SH-SY5Y (cell line): Measurements from ENCODE around the gene IKZF2.

Experiments
- GATA2 ChIP-seq: IDR thresholded peaks from 2 replicates; pipeline ENCODE4 v1.6.1; 2011; ENCODE audit warnings: mild to moderate bottlenecking, low read depth, low read length
- GATA3 ChIP-seq: IDR thresholded peaks from 2 replicates; pipeline ENCODE4 v1.6.1; 2011; ENCODE audit warnings: low read depth, mild to moderate bottlenecking, low read length, moderate library complexity

Gene IKZF2

GRCh38 chr2:213164263-213164662 lies 12.9 kb upstream of the IKZF2 start:
- TF ChIP-seq GATA3 (no peak), GATA2 (no peak)

DNA sequence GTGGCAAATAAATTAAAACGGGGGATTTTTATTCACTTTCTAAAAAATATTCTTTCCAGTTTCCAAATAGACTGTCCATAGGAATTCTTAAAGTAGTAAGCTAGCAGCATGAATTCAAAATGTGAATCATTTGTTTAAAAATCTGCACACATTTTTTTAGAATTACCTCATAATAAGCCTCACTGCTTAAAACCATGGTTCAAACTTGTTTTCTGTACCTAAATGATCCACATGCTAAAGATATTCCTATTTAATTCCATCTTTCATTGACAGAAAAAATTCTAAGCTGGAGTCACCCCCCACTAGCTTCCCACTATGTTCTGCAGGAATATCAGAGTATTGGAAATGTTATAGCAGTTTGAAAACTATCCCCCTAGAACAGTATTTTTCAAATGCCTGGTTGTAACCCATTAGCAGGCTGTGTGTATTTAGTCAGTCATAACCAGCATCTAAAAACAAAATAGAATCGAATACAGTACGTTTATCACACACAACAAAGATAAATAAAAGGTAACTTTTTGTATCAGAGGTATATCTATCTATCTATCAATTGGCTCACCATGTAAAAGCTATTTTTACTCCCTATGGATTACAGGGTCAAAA lies 11.2 kb upstream of the IKZF2 start:
- TF ChIP-seq GATA2 (no peak), GATA3 (no peak)

DNA sequence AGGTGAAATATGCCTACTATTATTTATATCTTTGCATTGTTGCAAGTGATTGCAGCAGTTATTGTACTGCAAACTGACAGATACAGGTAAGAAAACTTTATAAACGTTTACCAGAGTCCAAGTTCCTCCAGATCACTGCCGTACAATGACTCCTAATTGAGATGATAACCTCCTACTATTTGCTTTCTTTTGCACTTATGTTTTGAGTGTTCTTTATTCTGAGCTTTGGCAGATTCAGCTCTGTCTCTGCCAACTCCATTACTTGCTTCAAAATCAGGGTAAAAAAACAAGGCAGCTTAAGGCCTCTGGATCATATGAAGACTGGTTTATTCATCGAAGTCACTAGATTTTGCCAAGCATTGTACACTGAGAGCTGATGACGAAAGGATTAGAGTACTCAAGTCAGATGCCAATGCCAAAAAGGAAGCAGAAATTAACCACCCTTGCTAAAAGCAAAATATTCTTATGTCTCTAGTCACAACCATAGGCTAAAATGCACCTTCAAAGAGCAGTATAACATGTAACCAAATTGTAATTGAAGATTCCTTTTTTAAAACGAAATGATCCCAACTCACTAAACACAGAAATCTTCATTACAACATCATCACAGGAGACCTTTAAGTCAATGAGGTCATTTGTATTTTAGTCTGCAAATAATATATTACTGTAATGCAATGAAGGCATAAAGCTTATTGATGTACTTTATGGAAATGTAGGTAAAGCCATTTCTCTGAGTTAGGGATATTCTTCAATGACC lies 10.5 kb upstream of the IKZF2 start:
- TF ChIP-seq GATA3 (no peak), GATA2 (no peak)

DNA sequence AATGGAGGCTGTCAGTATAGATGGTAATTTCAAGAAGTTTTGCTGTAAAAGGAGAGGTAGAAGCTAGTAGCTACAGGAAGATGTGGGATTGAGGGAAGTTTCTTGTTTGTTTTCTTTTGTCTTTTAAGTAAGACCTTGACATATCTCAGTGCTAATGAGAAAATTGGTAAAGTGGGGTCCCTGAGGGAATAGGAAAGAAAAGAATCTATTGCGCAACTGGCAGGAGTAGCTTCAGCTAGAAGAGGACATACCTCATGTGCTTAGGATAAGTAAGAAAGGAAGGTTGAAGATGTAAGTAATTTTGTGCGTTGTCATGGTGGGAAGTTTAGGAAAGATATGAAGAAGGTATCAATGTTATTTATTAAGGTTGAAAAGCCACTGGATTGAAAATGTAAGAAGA lies 8.4 kb upstream of the IKZF2 start:
- TF ChIP-seq GATA2 (no peak), GATA3 (no peak)

- TF ChIP-seq GATA3 (no peak), GATA2 (no peak)
These were observed 5.8 kb upstream of the IKZF2 start for GRCh38 chr2:213157242-213157641.

DNA sequence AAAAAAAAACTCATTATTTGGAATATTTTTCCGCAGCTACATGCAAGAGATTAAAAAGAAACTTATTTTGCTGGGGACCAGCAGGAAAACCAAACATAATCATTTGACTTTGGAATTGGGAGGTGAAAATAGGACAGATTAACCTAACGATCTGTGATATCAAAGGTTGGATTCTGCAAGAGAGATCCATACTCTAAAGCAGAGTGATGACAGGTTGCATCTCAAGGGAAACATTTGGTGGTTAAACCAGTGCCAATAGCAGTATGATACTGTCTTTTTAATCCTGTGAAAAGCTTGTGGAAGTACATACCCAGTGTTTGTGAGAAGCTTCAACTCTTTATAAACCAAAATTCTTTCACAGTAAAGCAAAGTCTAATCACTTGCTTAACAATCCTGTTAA lies 5.3 kb upstream of the IKZF2 start:
- TF ChIP-seq GATA3 (no peak), GATA2 (no peak)

- TF ChIP-seq GATA3 = no peak
- TF ChIP-seq GATA2 = no peak
These were observed 1.5 kb upstream of the IKZF2 start for GRCh38 chr2:213152888-213153287.

- TF ChIP-seq GATA2 (no peak), GATA3 (no peak)
These were observed 818 bp upstream of the IKZF2 start for GRCh38 chr2:213152065-213152794.

DNA sequence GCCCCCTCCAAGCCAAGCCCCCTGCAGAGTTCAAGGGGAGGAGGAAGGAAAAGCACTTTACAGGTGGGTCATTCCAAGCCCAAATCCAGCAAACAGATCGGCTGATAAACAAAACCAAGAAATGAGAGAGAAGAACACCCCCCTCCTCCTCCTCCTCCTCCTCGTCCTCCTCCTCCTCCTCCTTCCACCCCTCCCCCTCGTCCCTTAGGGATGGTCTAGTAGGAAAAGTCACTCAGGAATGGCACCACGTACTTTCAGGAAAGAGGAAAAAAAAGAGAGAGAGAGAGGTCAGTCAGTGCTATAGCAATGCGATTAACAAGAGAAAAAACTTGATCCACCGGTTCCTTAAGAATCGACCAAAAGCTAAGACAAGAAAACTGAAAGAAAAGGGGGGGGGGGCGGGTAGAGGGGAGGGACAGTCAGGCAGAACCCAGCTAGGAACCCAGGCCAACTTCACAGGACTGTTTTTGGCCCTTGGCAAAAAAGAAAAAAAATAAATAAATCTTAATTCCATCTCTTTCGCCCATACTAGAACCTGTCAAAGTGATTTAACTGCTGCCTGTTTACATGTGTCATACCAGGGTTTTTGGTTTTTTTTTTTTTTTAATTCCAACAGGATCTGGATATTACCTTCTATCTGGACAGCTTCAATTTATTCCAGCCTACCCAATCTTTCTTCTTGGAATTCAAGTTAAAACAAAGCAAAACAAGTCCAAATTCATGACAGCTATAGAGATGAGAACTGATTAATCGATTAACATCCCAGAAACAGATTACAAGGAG lies 906 bp downstream of the IKZF2 start:
- no peak for TF ChIP-seq GATA3
- TF ChIP-seq GATA2 = no peak

DNA sequence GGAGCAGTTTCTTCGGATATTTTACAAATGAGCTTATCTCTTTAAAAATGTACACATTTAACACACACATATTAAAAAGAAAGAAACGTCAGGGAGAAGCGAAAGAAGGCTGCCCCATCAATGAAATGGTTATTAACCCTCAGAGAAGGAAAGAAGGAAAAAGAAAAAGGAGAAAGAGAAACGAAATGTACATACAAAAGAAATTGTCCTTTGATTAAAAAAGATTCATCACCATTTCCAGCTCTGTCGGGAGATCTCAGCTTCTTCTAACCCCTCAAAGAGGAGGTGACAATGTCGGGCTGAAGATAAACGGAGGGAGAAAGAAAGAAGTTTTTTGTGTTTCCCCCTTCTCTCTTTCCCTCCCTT lies 1.5 kb downstream of the IKZF2 start:
- TF ChIP-seq GATA2 = no peak
- TF ChIP-seq GATA3 = no peak

- TF ChIP-seq GATA3 (no peak), GATA2 (no peak)
These were observed 2.0 kb downstream of the IKZF2 start for GRCh38 chr2:213149294-213149875.

DNA sequence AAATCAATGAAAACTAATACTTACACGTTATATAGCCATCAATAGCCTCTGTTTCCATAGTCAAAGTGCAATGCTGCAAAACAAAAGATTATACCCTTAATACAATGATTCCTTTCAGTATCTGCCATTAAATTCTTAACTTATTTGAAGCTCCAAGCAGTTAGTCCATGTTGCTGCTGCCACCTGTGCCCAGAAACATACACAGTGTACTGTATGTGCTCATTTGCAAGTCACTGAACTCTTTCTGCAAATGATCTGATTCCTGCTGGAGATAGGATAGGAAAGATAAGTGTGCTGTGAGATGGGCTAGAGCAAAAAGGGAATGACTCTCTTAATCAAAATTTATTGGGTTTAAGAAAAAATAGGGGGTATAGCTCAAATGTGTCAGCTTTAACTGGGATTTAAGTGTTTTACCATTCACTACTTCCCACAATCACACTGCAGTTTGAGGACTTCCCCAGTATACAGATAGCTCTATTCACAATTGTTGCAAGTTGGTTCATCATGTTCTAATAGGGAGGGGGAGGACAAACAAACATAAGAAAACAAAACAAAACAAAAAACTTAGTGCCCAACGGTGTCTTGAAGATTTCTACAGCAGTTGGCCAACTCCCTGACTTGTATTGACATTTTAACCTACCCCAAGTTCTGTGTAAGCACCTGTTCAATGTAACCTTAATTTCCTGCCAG lies 2.7 kb downstream of the IKZF2 start:
- no peak for TF ChIP-seq GATA2

GRCh38 chr2:213147538-213147937 lies 3.9 kb downstream of the IKZF2 start:
- TF ChIP-seq GATA2 = no peak
- no peak for TF ChIP-seq GATA3
